ENCODE data around the gene DNASE1L3.

Gene DNASE1L3

GRCh38 chr3:58190882-58191281 is 19.9 kb downstream of the DNASE1L3 start:
- TF ChIP-seq CTCF (IDR thresholded peaks at IDR 0.05; ENCODE audit: insufficient read depth, missing control alignments): no peak
- no peak for DNase-seq (ENCODE audit: insufficient read length, low spot score)
- FAIRE-seq: no peak

GRCh38 chr3:58190291-58190690 is 20.5 kb downstream of the DNASE1L3 start:
- FAIRE-seq: no peak
- no peak for TF ChIP-seq CTCF (IDR thresholded peaks at IDR 0.05; ENCODE audit: insufficient read depth, missing control alignments)

GRCh38 chr3:58189691-58190090 is 21.1 kb downstream of the DNASE1L3 start:
- FAIRE-seq: no peak
- DNase-seq (ENCODE audit: insufficient read length, low spot score): no peak
- no peak for TF ChIP-seq CTCF (IDR thresholded peaks at IDR 0.05; ENCODE audit: insufficient read depth, missing control alignments)

More at GRCh38 chr3:58190291-58190690, 20.5 kb downstream of the DNASE1L3 start:
- DNase-seq (ENCODE audit: insufficient read length, low spot score): no peak

GRCh38 chr3:58188921-58189451 is 21.8 kb downstream of the DNASE1L3 start:
- no peak for FAIRE-seq
- no peak for DNase-seq (ENCODE audit: insufficient read length, low spot score)
- no peak for TF ChIP-seq CTCF (IDR thresholded peaks at IDR 0.05; ENCODE audit: insufficient read depth, missing control alignments)

DNA sequence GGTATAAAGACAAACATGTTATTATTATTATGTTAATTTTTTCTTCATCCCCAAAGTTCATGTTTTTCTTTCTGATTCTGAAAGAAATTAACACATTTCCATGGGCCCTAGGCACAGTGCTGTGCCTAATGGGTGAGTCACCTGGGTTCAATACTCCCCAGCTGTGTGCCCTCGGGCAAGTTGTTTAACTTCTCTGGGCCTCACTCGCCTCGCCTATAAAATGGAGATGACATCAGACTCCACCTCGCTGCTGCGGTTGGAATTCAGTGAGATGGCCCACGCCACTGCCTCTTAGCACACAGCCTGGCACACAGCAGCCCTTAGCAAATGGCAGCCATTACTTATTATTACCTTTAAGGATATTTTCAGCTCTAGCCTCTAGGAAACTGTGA is 22.6 kb downstream of the DNASE1L3 start:
- DNase-seq (ENCODE audit: insufficient read length, low spot score) (no peak), FAIRE-seq (no peak)
- TF ChIP-seq CTCF (IDR thresholded peaks at IDR 0.05; ENCODE audit: insufficient read depth, missing control alignments): no peak

- FAIRE-seq: no peak
Observed at GRCh38 chr3:58184982-58185360, 25.8 kb downstream of the DNASE1L3 start.

More at GRCh38 chr3:58184982-58185360, 25.8 kb downstream of the DNASE1L3 start:
- TF ChIP-seq CTCF (IDR thresholded peaks at IDR 0.05; ENCODE audit: insufficient read depth, missing control alignments): no peak
- DNase-seq (ENCODE audit: insufficient read length, low spot score): no peak

All from D721Med (cell line).